ENCODE results near the gene PXDN.

The PXDN gene

GRCh38 chr2:1593371-1594122 lies 150.8 kb downstream of the PXDN start:
- DNase-seq (ENCODE audit: low read depth) = no peak

- DNase-seq (ENCODE audit: low read depth) = no peak
Measured at GRCh38 chr2:1591978-1592907, 152.1 kb downstream of the PXDN start.

GRCh38 chr2:1591461-1591770 lies 152.9 kb downstream of the PXDN start:
- no peak for DNase-seq (ENCODE audit: low read depth)

- DNase-seq (ENCODE audit: low read depth) = no peak
Measured at GRCh38 chr2:1590596-1591460, 153.5 kb downstream of the PXDN start.

GRCh38 chr2:1588978-1589621 lies 155.2 kb downstream of the PXDN start:
- no peak for DNase-seq (ENCODE audit: low read depth)

GRCh38 chr2:1588051-1588977 lies 156.0 kb downstream of the PXDN start:
- no peak for DNase-seq (ENCODE audit: low read depth)

GRCh38 chr2:1586923-1587840 lies 157.1 kb downstream of the PXDN start:
- DNase-seq (ENCODE audit: low read depth) = no peak

GRCh38 chr2:1586251-1586922 lies 157.9 kb downstream of the PXDN start:
- DNase-seq (ENCODE audit: low read depth) = no peak

GRCh38 chr2:1585635-1586034 lies 158.7 kb downstream of the PXDN start:
- no peak for DNase-seq (ENCODE audit: low read depth)

- no peak for DNase-seq (ENCODE audit: low read depth)
Measured at GRCh38 chr2:1584691-1585485, 159.4 kb downstream of the PXDN start.

- no peak for DNase-seq (ENCODE audit: low read depth)
Measured at GRCh38 chr2:1584051-1584531, 160.2 kb downstream of the PXDN start.

- DNase-seq (ENCODE audit: low read depth) = no peak
Measured at GRCh38 chr2:1582891-1583341, 161.4 kb downstream of the PXDN start.

- no peak for DNase-seq (ENCODE audit: low read depth)
Measured at GRCh38 chr2:1581965-1582625, 162.2 kb downstream of the PXDN start.

Measured in stimulated activated CD8-positive, alpha-beta memory T cell treated with anti-CD3 and anti-CD28 coated beads, Interleukin-12 subunit alpha, Interleukin-12 subunit beta, amount 100 ng/mL, for 1 hour (primary cell).